Activated naive CD4-positive, alpha-beta T cell treated with anti-CD3 and anti-CD28 coated beads, Interleukin-2, amount 50 U/mL, for 16 hours (primary cell): ENCODE measurements around the gene LTB4R2.
"Not testable (repeated sequence)": the region's sequence is repeated elsewhere in the genome, so short reads cannot be mapped to it uniquely, and the experiment has no call there.

ENCODE experiments used
- DNase-seq: peaks from one replicate; pipeline ENCODE4 v3.0.0-alpha.2; 2020

The LTB4R2 gene

DNA sequence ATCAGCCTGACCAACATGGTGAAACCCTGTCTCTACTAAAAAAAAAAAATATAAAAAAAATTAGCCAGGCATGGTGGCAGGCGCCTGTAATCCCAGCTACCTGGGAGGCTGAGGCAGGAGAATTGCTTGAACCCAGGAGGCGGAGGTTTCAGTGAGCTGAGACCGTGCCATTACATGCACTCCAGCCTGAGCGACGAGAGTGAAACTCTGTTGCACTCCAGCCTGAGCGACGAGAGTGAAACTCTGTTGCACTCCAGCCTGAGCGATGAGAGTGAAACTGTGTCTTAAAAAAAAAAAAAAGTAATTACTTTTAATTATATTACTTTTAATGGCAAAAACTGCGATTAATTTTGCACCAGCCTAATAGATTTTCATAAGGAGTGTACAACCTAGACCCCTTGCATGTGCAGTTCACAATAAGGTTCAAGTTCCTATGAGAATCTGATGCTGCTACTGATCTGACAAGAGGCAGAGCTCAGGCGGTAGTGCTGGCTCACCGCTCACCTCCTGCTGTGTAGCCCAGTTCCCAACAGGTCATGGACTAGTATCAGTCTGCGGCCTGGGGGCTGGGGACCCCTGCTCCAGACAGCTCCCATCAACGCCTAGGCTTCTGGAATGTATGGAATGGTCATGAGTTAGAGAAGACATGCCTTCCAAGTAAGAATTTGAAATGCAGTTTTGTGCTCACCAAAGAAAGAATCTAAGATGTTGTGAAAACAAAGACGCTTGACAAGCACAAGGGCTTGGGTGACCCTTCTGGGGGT, 11.5 kb downstream of the LTB4R2 start:
- DNase-seq: no peak

DNA sequence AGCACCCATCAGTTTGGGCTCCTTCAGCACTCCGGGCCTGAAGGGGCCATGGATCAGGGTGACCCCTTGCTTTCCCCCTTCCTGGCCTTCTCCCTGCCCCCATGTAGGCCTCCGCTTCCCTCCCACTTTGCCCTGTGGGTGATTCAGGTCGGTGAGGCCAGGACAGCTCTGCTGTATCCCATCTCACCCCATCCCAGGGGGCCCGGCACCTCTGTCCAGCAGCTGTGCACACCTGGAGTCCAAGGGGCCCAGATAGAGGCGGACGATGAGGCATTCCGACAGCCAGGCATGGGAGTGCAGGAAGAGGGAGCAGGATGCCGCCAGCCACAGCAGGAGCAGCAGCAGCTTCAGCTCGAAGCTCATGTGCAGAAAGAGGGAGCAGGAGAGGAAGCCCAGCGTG, 12.7 kb downstream of the LTB4R2 start:
- DNase-seq: no peak

DNA sequence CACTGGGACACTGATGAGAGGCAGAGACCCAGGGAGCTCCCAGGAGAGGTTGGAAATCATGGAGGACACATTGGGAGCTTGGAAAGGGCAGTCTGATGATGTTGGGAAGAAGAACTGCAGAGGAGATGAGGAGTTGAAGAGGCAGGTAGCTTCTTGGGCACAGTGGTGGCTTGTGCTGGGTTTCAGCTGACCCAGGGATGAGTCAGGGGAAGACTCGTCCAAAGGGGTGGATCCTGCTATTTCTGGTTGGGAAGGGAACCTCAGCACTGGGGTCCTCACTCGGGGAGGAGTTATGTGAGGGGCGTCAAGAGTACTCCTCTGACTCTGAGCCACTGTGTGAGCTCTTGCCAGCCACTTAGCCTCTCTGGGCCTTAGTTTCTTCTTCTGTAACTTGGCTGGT, 13.4 kb downstream of the LTB4R2 start:
- no peak for DNase-seq

- no peak for DNase-seq
Measured at GRCh38 chr14:24324024-24324423, 14.1 kb downstream of the LTB4R2 start.

DNA sequence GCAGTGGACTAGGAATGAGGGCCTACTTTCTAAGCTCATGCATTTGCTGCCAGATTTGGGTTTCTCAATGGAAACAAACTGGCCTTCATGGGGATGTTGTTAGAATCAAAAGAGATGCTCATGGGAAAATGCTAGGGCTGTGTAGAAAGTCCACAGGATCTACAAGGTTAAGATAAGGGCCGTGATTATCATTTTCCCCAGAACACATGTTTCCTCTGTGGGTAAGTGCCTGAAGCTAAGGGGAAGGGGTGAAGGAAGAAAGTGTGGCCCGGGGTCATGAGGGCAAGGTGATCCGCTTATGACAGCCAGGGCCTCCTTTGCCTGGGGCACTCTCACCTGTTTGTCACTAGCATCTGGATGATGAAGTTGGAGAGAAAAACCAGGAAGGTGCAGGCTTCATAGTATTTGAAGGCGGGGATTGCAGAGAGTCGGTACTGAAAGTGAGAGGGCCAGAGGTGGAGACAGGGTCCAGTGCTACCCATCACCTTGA, 15.1 kb downstream of the LTB4R2 start:
- no peak for DNase-seq

- no peak for DNase-seq
Measured at GRCh38 chr14:24325963-24326362, 16.0 kb downstream of the LTB4R2 start.

GRCh38 chr14:24327303-24327702, 17.4 kb downstream of the LTB4R2 start:
- no peak for DNase-seq

DNA sequence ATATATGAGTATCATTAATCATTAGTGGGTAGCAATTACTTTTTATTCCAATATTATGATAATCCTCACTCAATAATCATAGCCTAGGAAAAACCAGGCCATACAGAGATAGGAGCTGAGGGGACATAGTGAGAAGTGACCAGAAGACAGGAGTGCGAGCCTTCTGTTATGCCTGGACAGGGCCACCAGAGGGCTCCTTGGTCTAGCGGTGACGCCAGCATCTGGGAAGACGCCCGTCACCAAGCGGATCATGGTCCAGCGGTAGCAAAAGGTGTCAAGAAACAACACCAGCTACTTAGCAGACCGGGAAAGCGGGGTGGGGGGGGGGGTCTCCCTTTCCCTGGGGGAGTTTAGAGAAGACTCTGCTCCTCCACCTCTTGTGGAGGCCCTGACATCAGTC, 18.0 kb downstream of the LTB4R2 start:
- DNase-seq: not testable (repeated sequence)

GRCh38 chr14:24329073-24329663, 19.2 kb downstream of the LTB4R2 start:
- no peak for DNase-seq

GRCh38 chr14:24329736-24330135, 19.8 kb downstream of the LTB4R2 start:
- no peak for DNase-seq

DNA sequence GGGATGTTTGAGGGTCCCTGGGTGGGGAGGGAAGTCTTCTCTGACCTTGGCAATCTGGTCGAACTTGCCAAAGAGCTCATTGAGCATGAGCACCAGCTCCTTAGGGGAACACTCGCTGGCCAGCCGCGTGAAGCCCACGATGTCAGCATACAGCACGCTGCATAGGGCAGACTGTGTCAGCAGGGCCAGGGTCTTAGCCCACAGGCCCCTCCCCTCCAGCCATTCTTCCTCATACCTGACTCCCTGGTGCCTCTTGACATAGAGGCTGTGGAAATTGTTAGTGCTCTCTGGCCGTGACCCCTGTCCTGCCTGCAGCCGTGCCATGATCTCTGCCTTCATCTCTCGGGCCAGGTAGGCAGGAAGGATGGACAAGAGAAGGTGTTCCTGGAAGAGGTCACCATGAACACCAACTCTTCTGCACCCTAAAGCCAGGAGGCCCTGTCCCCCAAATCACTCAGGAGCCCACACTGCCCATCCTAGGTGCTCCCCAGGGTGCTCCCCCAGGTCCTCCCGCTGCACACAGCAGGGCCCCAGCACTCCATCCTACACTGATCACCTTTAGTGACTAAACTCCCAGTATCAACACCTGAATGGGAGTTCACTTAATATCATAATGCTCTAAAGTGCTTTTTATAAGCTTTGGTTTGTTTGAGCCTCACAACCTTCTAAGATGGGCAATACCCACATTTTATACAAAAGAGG, 21.2 kb downstream of the LTB4R2 start:
- DNase-seq: no peak

DNA sequence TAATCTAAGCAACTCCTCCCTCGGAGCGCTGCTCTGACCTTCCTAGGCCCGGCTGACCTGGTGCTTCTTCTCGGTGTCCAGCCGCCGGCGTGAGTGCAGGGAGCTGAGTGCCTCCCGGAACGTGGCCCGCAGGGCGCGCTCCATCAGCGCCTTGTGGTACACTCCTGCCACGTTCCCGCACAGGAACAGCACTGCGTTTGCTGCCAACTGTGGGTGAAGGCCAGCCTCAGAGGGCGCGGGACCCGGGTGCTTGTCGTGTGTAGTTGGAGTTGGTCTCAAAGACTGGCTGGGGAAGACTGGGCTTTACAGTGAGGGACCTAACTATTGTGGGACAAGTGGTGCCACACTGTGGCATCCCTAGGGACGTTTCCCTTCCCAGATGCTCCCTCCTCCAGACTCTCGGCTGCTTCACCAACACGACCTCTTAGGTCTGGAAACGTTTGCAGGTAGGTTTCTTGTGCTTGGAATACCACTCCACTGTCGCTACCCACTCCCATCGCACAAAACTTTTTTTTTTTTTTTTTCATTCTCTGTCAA, 21.9 kb downstream of the LTB4R2 start:
- no peak for DNase-seq

DNA sequence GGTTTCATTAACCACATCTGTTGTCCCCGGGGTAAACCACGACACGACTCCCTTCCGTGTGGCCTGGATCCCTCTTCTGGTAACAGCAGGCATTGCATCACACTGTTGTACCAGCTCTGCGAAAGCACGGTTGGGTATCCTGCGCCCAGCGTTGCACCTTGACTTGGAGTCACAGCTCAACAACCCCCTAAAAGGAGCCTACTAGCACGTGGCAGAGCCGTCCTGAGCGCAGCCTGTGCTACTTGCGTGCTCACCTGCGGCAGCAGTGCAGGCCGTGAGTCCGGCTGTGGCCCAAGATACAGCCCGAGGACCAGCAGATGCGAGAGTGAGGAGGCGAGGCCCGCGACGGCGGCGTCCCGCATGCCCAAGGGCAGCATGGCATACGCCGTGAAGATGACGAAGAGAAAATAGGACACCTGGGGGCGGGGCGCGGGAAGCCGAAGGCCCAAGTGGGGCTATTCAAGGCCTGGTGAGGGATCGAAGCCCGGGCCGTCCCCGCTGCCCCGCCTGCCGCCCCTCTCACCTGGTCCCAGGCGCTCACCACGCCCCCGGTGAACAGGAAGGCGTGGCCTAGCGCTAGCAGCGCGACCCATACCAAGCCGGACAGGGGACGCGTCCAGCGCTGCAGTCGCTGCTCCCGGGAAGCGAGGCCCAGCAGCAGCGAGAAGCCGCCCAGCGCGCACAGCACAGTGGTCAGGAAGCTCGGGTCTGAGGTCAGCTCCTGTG, 22.5 kb downstream of the LTB4R2 start:
- DNase-seq: peak; percentile 84

DNA sequence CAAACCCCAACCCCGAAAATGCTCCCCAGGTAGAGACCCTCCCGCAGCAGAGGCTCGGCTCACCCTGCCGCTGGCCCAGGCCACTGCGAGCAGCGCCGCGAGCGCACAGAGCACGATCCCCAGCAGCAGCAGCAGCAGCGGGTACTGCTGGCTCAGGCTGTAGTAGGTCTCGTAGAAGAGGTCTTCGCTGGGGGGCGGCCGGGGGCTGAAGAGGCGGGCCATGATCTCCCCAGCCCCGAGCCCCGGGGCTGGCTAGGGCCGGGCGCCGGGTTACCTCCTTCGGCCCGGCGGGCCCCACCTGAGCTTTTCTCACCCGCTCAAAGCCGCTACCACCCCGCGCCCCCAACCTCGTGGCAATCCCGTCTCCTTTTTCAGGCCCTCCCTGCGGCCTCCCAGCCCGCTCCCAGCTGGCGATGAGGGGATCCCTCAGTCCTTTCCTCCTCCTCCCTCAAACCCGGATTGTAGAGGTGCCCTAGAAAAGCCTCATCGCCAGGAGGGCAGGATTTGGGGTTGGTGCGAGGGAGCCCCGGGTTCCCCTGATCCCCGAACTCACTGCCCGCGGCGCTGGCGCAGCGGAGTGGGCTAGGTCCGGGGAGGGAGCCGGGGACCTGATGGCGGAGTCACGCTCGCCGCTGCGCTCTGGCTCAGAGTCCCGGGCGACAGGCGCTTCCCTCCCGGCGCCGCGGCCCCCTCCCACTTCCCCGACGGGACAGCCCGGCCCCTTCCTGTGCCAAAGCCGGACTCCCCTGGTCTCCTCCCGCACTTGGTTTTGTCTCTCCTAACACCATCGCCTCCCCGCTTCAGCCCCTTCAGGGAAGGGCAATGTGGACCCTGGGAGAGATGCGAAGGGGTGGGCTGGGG, 24.7 kb downstream of the LTB4R2 start, which contains the start of gene ADCY4:
Gene ADCY4 (minus strand): TSS at position 641 of the 861 bp plus-strand sequence. CDS start 419 bp downstream, at position 222.
- DNase-seq: peak; percentile 46

GRCh38 chr14:24335461-24336171, 25.7 kb downstream of the LTB4R2 start:
- DNase-seq: no peak

DNA sequence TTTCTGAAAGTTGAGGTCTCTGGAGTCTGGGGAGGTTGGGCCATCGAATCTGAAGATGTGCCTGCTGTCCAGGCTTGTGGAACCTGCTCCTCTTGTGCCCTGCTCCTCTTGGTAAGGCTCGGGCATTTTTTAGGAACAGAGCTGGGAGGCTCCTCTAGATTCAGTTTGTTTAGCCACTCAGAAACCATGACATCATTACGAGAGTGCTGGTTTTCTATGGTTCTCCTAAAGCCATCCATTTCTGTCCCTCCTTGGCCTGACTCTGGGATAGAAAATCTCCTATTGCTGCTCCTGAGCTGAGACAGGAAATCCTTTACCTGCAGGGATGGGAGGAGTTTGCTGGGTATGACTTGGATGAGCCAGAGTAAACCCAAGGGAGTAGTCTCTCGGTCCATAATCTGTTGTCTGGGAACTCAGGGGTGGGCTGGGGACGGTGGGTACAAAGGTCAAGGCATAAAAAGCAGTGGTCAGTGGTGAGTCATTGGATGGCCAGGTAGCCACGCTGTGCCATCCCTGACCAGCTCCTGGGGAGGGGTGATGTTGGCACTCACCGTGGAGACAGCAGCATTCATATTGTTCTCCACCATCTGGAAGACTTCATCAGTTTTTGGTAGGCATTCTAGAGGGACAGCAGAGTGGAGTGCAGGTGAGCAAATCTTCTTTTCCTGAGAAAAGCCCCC, 27.3 kb downstream of the LTB4R2 start:
- no peak for DNase-seq

- no peak for DNase-seq
Measured at GRCh38 chr14:24337824-24338175, 27.9 kb downstream of the LTB4R2 start.

DNA sequence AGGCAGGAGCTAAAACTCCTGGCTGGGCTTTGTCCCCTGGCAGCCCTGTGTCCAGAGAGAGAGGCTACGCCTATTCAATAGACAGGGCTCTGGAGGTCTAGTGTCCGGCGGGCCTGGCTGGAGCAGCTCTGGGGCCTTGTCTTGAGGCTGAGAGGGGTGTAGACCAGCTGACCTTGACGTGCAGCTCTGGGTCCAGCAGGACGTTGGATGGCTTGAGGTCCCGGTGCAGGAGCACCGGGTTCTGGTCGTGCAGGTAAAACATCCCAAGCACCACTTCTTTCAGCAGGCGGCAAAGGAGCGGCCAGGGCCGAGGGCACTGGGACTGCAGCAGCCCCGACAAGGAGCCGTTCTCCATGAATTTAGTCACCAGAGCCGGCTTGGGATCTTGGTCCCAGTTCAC, 28.9 kb downstream of the LTB4R2 start:
- DNase-seq: no peak

GRCh38 chr14:24339284-24340151, 29.6 kb downstream of the LTB4R2 start, which contains the start of gene RIPK3:
Gene RIPK3 (minus strand): TSS chr14:24339991. CDS start chr14:24339826, 165 bp downstream.
- peak; percentile 72 for DNase-seq
